Hematopoietic multipotent progenitor cell treated with erythropoietin and hydrocortisone succinate and interleukin-3 and kit ligand, for 6 days (in vitro differentiated cells): ENCODE results near the gene LNPEP.

ENCODE experiments used
- DNase-seq: peaks from one replicate; pipeline ENCODE4 v3.0.0-alpha.2; 2015

LNPEP gene

GRCh38 chr5:96935559-96936430 lies at the start of gene LNPEP:
Gene LNPEP (plus strand): TSS chr5:96936080. CDS start chr5:96936156, 76 bp downstream.
- peak; percentile 96 for DNase-seq

GRCh38 chr5:96893342-96893741 lies 42.5 kb upstream of the LNPEP start:
- DNase-seq = no peak

- no peak for DNase-seq
Observed at GRCh38 chr5:96896276-96896675, 39.6 kb upstream of the LNPEP start.

- DNase-seq = peak; percentile 65
Observed at GRCh38 chr5:96896806-96897205, 39.1 kb upstream of the LNPEP start.

GRCh38 chr5:96901384-96901783 lies 34.5 kb upstream of the LNPEP start:
- no peak for DNase-seq

GRCh38 chr5:96901841-96902240 lies 34.0 kb upstream of the LNPEP start:
- no peak for DNase-seq

- DNase-seq = no peak
Observed at GRCh38 chr5:96902876-96903275, 33.0 kb upstream of the LNPEP start.

GRCh38 chr5:96903300-96903699 lies 32.6 kb upstream of the LNPEP start:
- DNase-seq = no peak

- DNase-seq = no peak
Observed at GRCh38 chr5:96904054-96904931, 31.6 kb upstream of the LNPEP start.

- no peak for DNase-seq
Observed at GRCh38 chr5:96905864-96906263, 30.0 kb upstream of the LNPEP start.

GRCh38 chr5:96909003-96909402 lies 26.9 kb upstream of the LNPEP start:
- no peak for DNase-seq

- DNase-seq = no peak
Observed at GRCh38 chr5:96909435-96909834, 26.4 kb upstream of the LNPEP start.

GRCh38 chr5:96911139-96911538 lies 24.7 kb upstream of the LNPEP start:
- no peak for DNase-seq

GRCh38 chr5:96913233-96913632 lies 22.6 kb upstream of the LNPEP start:
- no peak for DNase-seq

- no peak for DNase-seq
Observed at GRCh38 chr5:96919754-96920197, 16.1 kb upstream of the LNPEP start.

- no peak for DNase-seq
Observed at GRCh38 chr5:96920744-96921355, 15.0 kb upstream of the LNPEP start.

GRCh38 chr5:96922499-96923244 lies 13.2 kb upstream of the LNPEP start:
- DNase-seq = no peak

GRCh38 chr5:96924016-96924443 lies 11.8 kb upstream of the LNPEP start:
- no peak for DNase-seq

GRCh38 chr5:96926276-96926675 lies 9.6 kb upstream of the LNPEP start:
- DNase-seq = no peak

GRCh38 chr5:96927008-96927407 lies 8.9 kb upstream of the LNPEP start:
- no peak for DNase-seq

- peak; percentile 33 for DNase-seq
Observed at GRCh38 chr5:96928931-96929708, 6.8 kb upstream of the LNPEP start.

GRCh38 chr5:96930058-96930457 lies 5.8 kb upstream of the LNPEP start:
- peak; percentile 88 for DNase-seq
